Lower lobe of right lung (tissue), 2 donors: Measurements from ENCODE around the gene MX2. TPM values are rescaled to one million over a fixed set of nuclear protein-coding genes. Genes with fewer than 3 reads are reported as not detected.

Experiments used
- ATAC-seq, 2 donors: fragments of 200-7000 bp; cut with Tn5 transposase; one replicate each; pipeline ENCODE4 v1.9.1; 2020 to 2022; ENCODE audit warnings: mild to moderate bottlenecking in 2 of 2, moderate library complexity in 2 of 2
- DNase-seq: peaks from one replicate; pipeline ENCODE4 v3.0.0-alpha.2; 2020
- H3K27ac ChIP-seq: fragments of 200-600 bp; one replicate; pipeline ENCODE4 v1.8.0; 2022
- H3K27me3 ChIP-seq: fragments of 200-600 bp; one replicate; pipeline ENCODE4 v1.8.0; 2022; ENCODE audit warnings: low read depth
- H3K36me3 ChIP-seq: fragments of 200-600 bp; one replicate; pipeline ENCODE4 v1.8.0; 2022; ENCODE audit warnings: mild to moderate bottlenecking
- H3K4me1 ChIP-seq: fragments of 200-600 bp; one replicate; pipeline ENCODE4 v1.8.0; 2022
- H3K4me3 ChIP-seq: fragments of 200-600 bp; one replicate; pipeline ENCODE4 v1.8.0; 2022; ENCODE audit warnings: mild to moderate bottlenecking
- H3K9me3 ChIP-seq: fragments of 200-600 bp; one replicate; pipeline ENCODE4 v1.8.0; 2022
- intact Hi-C: fragments of 100-400 bp; cut with DNase I; formaldehyde crosslinking; loops from one replicate; pipeline ENCODE4 v1.11.0; 2022
- total RNA-seq: library from RNA; stranded (reverse); fragmentation: NEBNext Ultra II Directional; extraction: Animal tissue kit (Norgen Biotek cat#: 25700); gene quantifications from one replicate; pipeline ENCODE4 v1.2.1, GENCODE V29; 2021
- TF ChIP-seq, protein P1 (sequence below): fragments of 200-600 bp; IDR thresholded peaks from one replicate; pipeline ENCODE4 v1.8.0; 2022; ENCODE audit warnings: antibody characterized with exemption, mild to moderate bottlenecking
- donor health status: DM: no; HTN: yes; CAD: no; lungs with severe emphysema.

Gene MX2
- total RNA-seq, 1 donor from 2014 or later: 35.5 TPM

DNA sequence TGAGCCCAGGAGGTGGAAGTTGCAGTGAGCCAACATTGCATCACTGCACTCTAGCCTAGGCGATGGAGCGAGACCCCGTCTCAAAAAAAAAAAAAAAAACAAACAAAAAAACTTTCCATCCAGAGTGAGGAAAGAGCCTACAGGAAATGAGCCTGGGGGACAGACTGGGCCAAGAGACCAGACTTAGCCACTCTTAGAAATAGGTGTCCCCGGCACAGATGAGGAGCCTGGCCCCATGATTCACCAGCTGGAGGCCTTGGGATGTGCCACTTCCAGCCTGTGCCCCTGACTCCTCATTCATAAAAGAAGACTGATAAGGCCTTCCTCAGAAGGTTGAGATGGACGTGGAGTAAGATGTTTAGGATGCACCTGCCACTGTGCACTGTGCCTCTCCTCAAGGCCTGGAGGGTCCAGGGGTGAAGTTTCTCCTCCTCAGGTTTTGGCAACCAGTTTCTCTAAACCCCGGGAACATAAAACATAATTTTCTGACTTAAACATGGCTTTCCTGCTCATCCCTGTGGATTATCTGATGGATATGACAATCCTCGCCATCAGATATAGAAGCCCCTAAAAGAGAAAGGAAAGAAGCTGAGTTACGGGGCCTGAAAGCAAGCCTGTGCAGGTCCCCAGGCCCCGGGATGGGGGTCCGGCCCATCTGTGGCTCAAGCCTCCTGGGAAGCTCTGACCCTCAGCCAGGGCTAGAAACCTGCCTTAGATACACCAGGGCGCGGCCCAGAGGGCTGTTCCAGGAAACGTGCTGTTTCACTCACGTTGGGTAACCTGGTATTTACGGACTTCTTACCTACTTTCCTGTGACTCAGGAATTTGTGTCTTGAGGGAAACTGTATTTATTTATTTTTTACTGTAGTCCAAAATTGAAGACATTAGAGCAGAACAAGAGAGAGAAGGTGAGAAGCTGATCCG is 90.2 kb downstream of the MX2 start:
- peaks cover 95% of the 10 kb centered on the region for H3K36me3 ChIP-seq
- ATAC-seq: no peak
- intact Hi-C loops: no loop called here

DNA sequence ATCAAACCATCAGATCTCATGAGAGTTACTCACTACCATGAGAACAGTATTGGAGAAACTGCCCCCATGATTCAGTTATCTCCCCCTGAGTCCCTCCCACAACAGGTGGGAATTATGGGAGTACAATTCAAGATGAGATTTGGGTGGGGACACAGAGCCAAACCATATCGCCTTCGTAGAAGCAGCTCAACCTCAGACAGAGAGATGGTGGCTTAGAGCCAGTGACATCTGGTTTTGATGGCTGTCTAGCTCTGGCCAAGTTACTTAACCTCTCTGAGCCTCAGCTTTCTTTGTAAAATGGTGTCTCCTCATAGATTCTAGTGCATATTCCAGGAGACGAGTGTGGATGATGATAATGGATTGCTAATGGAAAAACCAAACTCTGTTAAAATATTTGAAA is 91.4 kb downstream of the MX2 start:
- intact Hi-C loops: no loop called here
- no peak overlapping the region for H3K4me3 ChIP-seq
- DNase-seq (no peak), ATAC-seq (no peak)
- H3K27me3 ChIP-seq: no peaks in the 10 kb centered on the region
- no peaks in the 10 kb centered on the region for H3K4me1 ChIP-seq
- peaks cover 93% of the 10 kb centered on the region for H3K36me3 ChIP-seq
- no peak overlapping the region for H3K27ac ChIP-seq
- H3K9me3 ChIP-seq: no peaks in the 10 kb centered on the region
- TF ChIP-seq, protein P1, sequence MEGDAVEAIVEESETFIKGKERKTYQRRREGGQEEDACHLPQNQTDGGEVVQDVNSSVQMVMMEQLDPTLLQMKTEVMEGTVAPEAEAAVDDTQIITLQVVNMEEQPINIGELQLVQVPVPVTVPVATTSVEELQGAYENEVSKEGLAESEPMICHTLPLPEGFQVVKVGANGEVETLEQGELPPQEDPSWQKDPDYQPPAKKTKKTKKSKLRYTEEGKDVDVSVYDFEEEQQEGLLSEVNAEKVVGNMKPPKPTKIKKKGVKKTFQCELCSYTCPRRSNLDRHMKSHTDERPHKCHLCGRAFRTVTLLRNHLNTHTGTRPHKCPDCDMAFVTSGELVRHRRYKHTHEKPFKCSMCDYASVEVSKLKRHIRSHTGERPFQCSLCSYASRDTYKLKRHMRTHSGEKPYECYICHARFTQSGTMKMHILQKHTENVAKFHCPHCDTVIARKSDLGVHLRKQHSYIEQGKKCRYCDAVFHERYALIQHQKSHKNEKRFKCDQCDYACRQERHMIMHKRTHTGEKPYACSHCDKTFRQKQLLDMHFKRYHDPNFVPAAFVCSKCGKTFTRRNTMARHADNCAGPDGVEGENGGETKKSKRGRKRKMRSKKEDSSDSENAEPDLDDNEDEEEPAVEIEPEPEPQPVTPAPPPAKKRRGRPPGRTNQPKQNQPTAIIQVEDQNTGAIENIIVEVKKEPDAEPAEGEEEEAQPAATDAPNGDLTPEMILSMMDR: no peak

More for the DNA sequence above, 90.2 kb downstream of the MX2 start:
- Histone ChIP-seq H3K4me1 (no peaks in the 10 kb centered on the region), H3K27ac (no peak overlapping the region), H3K9me3 (no peaks in the 10 kb centered on the region), H3K4me3 (no peak overlapping the region), H3K27me3 (no peaks in the 10 kb centered on the region)
- DNase-seq: no peak
- TF ChIP-seq, protein P1: no peak

DNA sequence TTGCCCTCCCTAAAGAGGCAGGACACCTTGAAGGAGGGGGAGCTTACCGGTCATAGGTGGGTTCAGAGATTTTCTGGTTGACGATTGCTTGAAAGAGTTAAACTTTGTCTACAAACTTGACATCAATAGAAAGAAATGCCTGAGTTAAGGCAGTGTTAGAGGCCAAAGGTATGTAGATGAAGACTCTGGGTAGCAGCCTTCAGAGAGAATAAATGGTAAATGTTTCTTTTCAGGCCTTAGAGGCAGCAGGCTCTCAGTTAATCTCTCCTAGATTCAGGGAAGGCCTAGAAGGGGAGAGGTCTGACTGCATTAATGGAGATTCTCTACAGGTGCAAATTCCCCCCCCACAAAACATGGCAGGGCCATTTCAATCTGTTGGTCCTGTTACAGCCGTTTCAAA is 91.9 kb downstream of the MX2 start:
- intact Hi-C loops: no loop called here
- Histone ChIP-seq H3K27ac (no peak overlapping the region), H3K9me3 (no peaks in the 10 kb centered on the region), H3K36me3 (peaks cover 93% of the 10 kb centered on the region), H3K27me3 (no peaks in the 10 kb centered on the region), H3K4me3 (no peak overlapping the region), H3K4me1 (no peaks in the 10 kb centered on the region)
- TF ChIP-seq, protein P1: no peak
- DNase-seq (no peak), ATAC-seq (no peak)

DNA sequence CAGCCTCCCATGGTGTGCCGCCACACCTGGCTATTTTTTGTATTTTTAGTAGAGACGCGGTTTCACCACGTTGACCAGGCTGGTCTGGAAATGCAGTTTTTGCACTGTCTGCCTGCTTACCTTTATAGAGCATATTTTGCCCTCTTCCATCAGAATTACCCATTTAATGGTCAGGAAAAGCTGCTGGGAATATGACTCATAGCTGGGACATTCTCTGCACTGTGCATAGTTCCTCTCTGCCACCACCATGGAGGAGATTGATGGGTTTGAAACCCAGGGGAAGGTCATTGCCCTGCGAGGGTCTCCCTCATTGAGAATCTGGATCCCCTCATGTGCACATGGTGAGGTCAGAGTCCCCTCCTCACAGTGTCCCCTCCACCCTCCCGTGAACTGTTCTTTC is 96.3 kb downstream of the MX2 start:
- intact Hi-C loops: no loop called here
- peaks cover 61% of the 10 kb centered on the region for H3K36me3 ChIP-seq
- H3K27ac ChIP-seq: no peak overlapping the region
- no peak for ATAC-seq
- H3K4me3 ChIP-seq: no peak overlapping the region
- H3K4me1 ChIP-seq: no peaks in the 10 kb centered on the region
- TF ChIP-seq, protein P1: no peak
- no peak for DNase-seq
- H3K9me3 ChIP-seq: no peaks in the 10 kb centered on the region
- H3K27me3 ChIP-seq: no peaks in the 10 kb centered on the region

DNA sequence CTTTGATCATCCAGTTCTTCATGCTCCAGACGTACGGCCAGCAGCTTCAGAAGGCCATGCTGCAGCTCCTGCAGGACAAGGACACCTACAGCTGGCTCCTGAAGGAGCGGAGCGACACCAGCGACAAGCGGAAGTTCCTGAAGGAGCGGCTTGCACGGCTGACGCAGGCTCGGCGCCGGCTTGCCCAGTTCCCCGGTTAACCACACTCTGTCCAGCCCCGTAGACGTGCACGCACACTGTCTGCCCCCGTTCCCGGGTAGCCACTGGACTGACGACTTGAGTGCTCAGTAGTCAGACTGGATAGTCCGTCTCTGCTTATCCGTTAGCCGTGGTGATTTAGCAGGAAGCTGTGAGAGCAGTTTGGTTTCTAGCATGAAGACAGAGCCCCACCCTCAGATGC is 96.7 kb downstream of the MX2 start:
- ATAC-seq (no peak), DNase-seq (no peak)
- H3K9me3 ChIP-seq: no peaks in the 10 kb centered on the region
- no peaks in the 10 kb centered on the region for H3K27me3 ChIP-seq
- peaks cover 57% of the 10 kb centered on the region for H3K36me3 ChIP-seq
- H3K27ac ChIP-seq: no peak overlapping the region
- intact Hi-C loops: no loop called here
- TF ChIP-seq, protein P1: no peak
- H3K4me1 ChIP-seq: no peaks in the 10 kb centered on the region
- no peak overlapping the region for H3K4me3 ChIP-seq

Other genes with a start within 250 kb of the MX2 start
- gene BACE2, start 193.9 kb upstream of the MX2 start, total RNA-seq: 20.8 TPM
- 4.8 TPM for gene FAM3B, start 45.2 kb upstream of the MX2 start, total RNA-seq
- 211 TPM for gene MX1, start 64.2 kb downstream of the MX2 start, total RNA-seq
- 87.7 TPM for gene TMPRSS2, start 146.1 kb downstream of the MX2 start, total RNA-seq